ENCODE results near the gene C17orf67.

- TF ChIP-seq CTCF (IDR thresholded peaks at IDR 0.05) (no peak), EP300 (IDR thresholded peaks at IDR 0.05) (no peak), POLR2A (IDR thresholded peaks at IDR 0.05) (no peak)
Measured at GRCh38 chr17:56796536-56796935, 37.2 kb downstream of the C17orf67 start.
